GM12891 (cell line): ENCODE measurements around the gene ANK3.

Experiments used
- DNase-seq: peaks from one replicate; pipeline ENCODE4 v3.0.0; 2011; ENCODE audit warnings: low spot score; ENCODE audit not compliant: insufficient read length
- FAIRE-seq: peaks from 2 replicates; lab custom pipeline; 2011; peaks lifted over from hg19 to GRCh38; lab: Jason Lieb, UNC
- PAX5 ChIP-seq: IDR thresholded peaks from 2 replicates; pipeline ENCODE4 v1.6.1; 2011; ENCODE audit warnings: low read length, moderate library complexity, mild to moderate bottlenecking; ENCODE audit not compliant: insufficient read depth, severe bottlenecking
- POLR2A ChIP-seq: IDR thresholded peaks from 2 replicates; pipeline ENCODE4 v1.6.1; 2011; ENCODE audit warnings: low read depth, low read length, control low read depth
- POLR2AphosphoS5 ChIP-seq: IDR thresholded peaks from 2 replicates; pipeline ENCODE4 v1.6.1; 2011; ENCODE audit warnings: low read depth, low read length, control low read depth
- POU2F2 ChIP-seq: IDR thresholded peaks from 2 replicates; pipeline ENCODE4 v1.6.1; 2011; ENCODE audit warnings: low read depth, mild to moderate bottlenecking, control low read depth, low read length, moderate library complexity
- SPI1 ChIP-seq: IDR thresholded peaks from 2 replicates; pipeline ENCODE4 v1.6.1; 2011; ENCODE audit warnings: low read depth, low read length, control low read depth
- TAF1 ChIP-seq: IDR thresholded peaks from 2 replicates; pipeline ENCODE4 v1.6.1; 2011; ENCODE audit warnings: low read depth, low read length, control low read depth

Gene ANK3

GRCh38 chr10:60171436-60172013, 218.2 kb downstream of the ANK3 start:
- FAIRE-seq (no peak), DNase-seq (no peak)
- TF ChIP-seq PAX5 (no peak), SPI1 (no peak), POLR2AphosphoS5 (no peak), TAF1 (no peak), POLR2A (no peak), POU2F2 (no peak)

GRCh38 chr10:60170250-60170649, 219.4 kb downstream of the ANK3 start:
- DNase-seq (no peak), FAIRE-seq (no peak)

GRCh38 chr10:60169111-60169510, 220.6 kb downstream of the ANK3 start:
- TF ChIP-seq TAF1 (no peak), POU2F2 (no peak), POLR2A (no peak), PAX5 (no peak)
- FAIRE-seq (no peak), DNase-seq (no peak)

More at GRCh38 chr10:60170250-60170649, 219.4 kb downstream of the ANK3 start:
- TF ChIP-seq TAF1: no peak
- TF ChIP-seq SPI1: no peak
- no peak for TF ChIP-seq POU2F2
- no peak for TF ChIP-seq POLR2AphosphoS5
- TF ChIP-seq PAX5: no peak
- TF ChIP-seq POLR2A: no peak

- no peak for TF ChIP-seq POLR2AphosphoS5
- TF ChIP-seq POU2F2: no peak
- no peak for TF ChIP-seq TAF1
- no peak for TF ChIP-seq POLR2A
- no peak for TF ChIP-seq PAX5
- TF ChIP-seq SPI1: no peak
- FAIRE-seq: no peak
- DNase-seq: no peak
Observed at GRCh38 chr10:60167050-60167449, 222.6 kb downstream of the ANK3 start.

GRCh38 chr10:60163786-60164185, 225.9 kb downstream of the ANK3 start:
- no peak for DNase-seq
- FAIRE-seq: no peak
- no peak for TF ChIP-seq TAF1

- DNase-seq: no peak
- TF ChIP-seq SPI1 (no peak), POLR2AphosphoS5 (no peak), TAF1 (no peak), POLR2A (no peak), PAX5 (no peak), POU2F2 (no peak)
- FAIRE-seq: no peak
Observed at GRCh38 chr10:60162631-60163030, 227.0 kb downstream of the ANK3 start.

- TF ChIP-seq POU2F2: no peak
- no peak for TF ChIP-seq POLR2A
- TF ChIP-seq POLR2AphosphoS5: no peak
- no peak for TF ChIP-seq PAX5
- TF ChIP-seq SPI1: no peak
- TF ChIP-seq TAF1: no peak
- no peak for DNase-seq
- no peak for FAIRE-seq
Observed at GRCh38 chr10:60155943-60156683, 233.6 kb downstream of the ANK3 start.

- TF ChIP-seq SPI1 (no peak), POLR2AphosphoS5 (no peak), PAX5 (no peak), POLR2A (no peak), TAF1 (no peak), POU2F2 (no peak)
- no peak for DNase-seq
- no peak for FAIRE-seq
Observed at GRCh38 chr10:60155099-60155877, 234.4 kb downstream of the ANK3 start.

GRCh38 chr10:60149003-60149402, 240.7 kb downstream of the ANK3 start:
- no peak for TF ChIP-seq SPI1
- no peak for TF ChIP-seq POU2F2
- TF ChIP-seq PAX5: no peak
- TF ChIP-seq TAF1: no peak
- TF ChIP-seq POLR2A: no peak
- TF ChIP-seq POLR2AphosphoS5: no peak
- no peak for FAIRE-seq
- DNase-seq: no peak
